ENCODE data around the gene SLC43A1. TPM values are rescaled to one million over a fixed set of nuclear protein-coding genes. Genes with fewer than 3 reads are reported as not detected.

SLC43A1 gene
- total RNA-seq, 1 experiment from 2014 or later = 27.1 TPM

- no peak for TF ChIP-seq TCF7 (CRISPR knock-in tag; IDR thresholded peaks at IDR 0.05; ENCODE audit: low read depth)
- TF ChIP-seq USF1 (CRISPR knock-in tag; IDR thresholded peaks at IDR 0.05) = no peak
- TF ChIP-seq GRHL2 (CRISPR knock-in tag; IDR thresholded peaks at IDR 0.05; ENCODE audit: insufficient replicate concordance, severe bottlenecking) = no peak
- no peak for TF ChIP-seq PREB (CRISPR knock-in tag; IDR thresholded peaks at IDR 0.05; ENCODE audit: borderline replicate concordance)
- TF ChIP-seq CBFB (CRISPR knock-in tag; IDR thresholded peaks at IDR 0.05; ENCODE audit: low read depth) = no peak
- TF ChIP-seq IRF2 (CRISPR knock-in tag; IDR thresholded peaks at IDR 0.05; ENCODE audit: borderline replicate concordance, low read depth) = no peak
- no peak for TF ChIP-seq MAX (CRISPR knock-in tag; IDR thresholded peaks at IDR 0.05)
- TF ChIP-seq ATF6 (CRISPR knock-in tag; IDR thresholded peaks at IDR 0.05) = no peak
- TF ChIP-seq FOXP1 (CRISPR knock-in tag; IDR thresholded peaks at IDR 0.05; ENCODE audit: borderline replicate concordance) = no peak
- no peak for TF ChIP-seq NFYB (CRISPR knock-in tag; conservative IDR thresholded peaks at IDR 0.05; ENCODE audit: low read depth)
- no peak for TF ChIP-seq MYBL2 (CRISPR knock-in tag; IDR thresholded peaks at IDR 0.05)
Measured at GRCh38 chr11:57490456-57491248, 24.9 kb downstream of the SLC43A1 start (continued).

GRCh38 chr11:57487920-57488659, 27.4 kb downstream of the SLC43A1 start:
- TF ChIP-seq ZBTB43 (CRISPR knock-in tag; IDR thresholded peaks at IDR 0.05) (no peak), GTF2I (CRISPR knock-in tag; conservative IDR thresholded peaks at IDR 0.05) (no peak), PRDM15 (CRISPR knock-in tag; IDR thresholded peaks at IDR 0.05) (no peak), ZNF512 (CRISPR knock-in tag; IDR thresholded peaks at IDR 0.05; ENCODE audit: borderline replicate concordance) (no peak), ZNF423 (CRISPR knock-in tag; IDR thresholded peaks at IDR 0.05) (no peak), NFATC4 (CRISPR knock-in tag; IDR thresholded peaks at IDR 0.05) (no peak), NFYB (CRISPR knock-in tag; conservative IDR thresholded peaks at IDR 0.05; ENCODE audit: low read depth) (no peak), ZNF138 (CRISPR knock-in tag; conservative IDR thresholded peaks at IDR 0.05) (no peak), ZNF232 (CRISPR knock-in tag; IDR thresholded peaks at IDR 0.05) (no peak), FOXP1 (CRISPR knock-in tag; IDR thresholded peaks at IDR 0.05; ENCODE audit: borderline replicate concordance) (no peak)
- Mint-ChIP-seq H3K4me1 (peaks cover 6% of the 10 kb centered on the region), H3K36me3 (peaks cover 25% of the 10 kb centered on the region; the same call in 1 of the 2 replicates), H3K27me3 (ENCODE audit: low read depth) (peaks cover 13% of the 10 kb centered on the region), H3K27ac (no peak overlapping the region), H3K9me3 (no peaks in the 10 kb centered on the region), H3K4me3 (no peak overlapping the region)
- DNase-seq (ENCODE audit: low spot score) (no peak), ATAC-seq (no peak)
- CTCF ChIA-PET = interaction anchor here (0.6 to 8.5 kb wide), 5 partner anchors 12 to 41 kb away, joined by 3 to 260 read pairs (median 3); partner anchors contain the start of genes RTN4RL2 and TIMM10
- POLR2A ChIA-PET = interaction anchor here (1.1 kb wide), 1 partner anchor 10 kb away, joined by 3 read pairs; no protein-coding TSS in a partner anchor
